CD14-positive monocyte (primary cell): ENCODE data around the gene PTRHD1. TPM values are rescaled to one million over a fixed set of nuclear protein-coding genes. Genes with fewer than 3 reads are reported as not detected.

Experiments used
- DNase-seq, 3 donors: peaks; one replicate each; pipeline ENCODE4 v3.0.0-alpha.2; 2011 to 2022
- H2AFZ ChIP-seq: 2 replicates; pipeline ENCODE4 v1.6.0; 2012; ENCODE audit warnings: mild to moderate bottlenecking, low read depth, low read length, inconsistent platforms; ENCODE audit not compliant: insufficient read depth, poor library complexity, severe bottlenecking
- H3K27ac ChIP-seq, 2 donors: 1 replicate in 1 of 2; 2 replicates in 1 of 2; pipeline ENCODE4 v1.5.1; 2012 to 2013; ENCODE audit warnings: low read length in 2 of 2, control low read depth in 1 of 2, inconsistent platforms in 1 of 2, low read depth in 1 of 2, mild to moderate bottlenecking in 1 of 2
- H3K27me3 ChIP-seq, 2 donors: one replicate each; pipeline versions ENCODE4 v1.6.0 to v1.6.1; 2011 to 2013; ENCODE audit warnings: low read length in 2 of 2; ENCODE audit not compliant: control insufficient read depth in 2 of 2, insufficient read depth in 2 of 2
- H3K36me3 ChIP-seq, 2 donors: replicated peaks in 1 of 2; 1 replicate in 1 of 2; 2 replicates in 1 of 2; pipeline versions ENCODE4 v1.5.1 to v1.6.1; 2012 to 2013; ENCODE audit warnings: low read length in 2 of 2, control low read depth in 1 of 2, inconsistent platforms in 1 of 2, mild to moderate bottlenecking in 1 of 2; ENCODE audit not compliant: insufficient read depth in 2 of 2, control insufficient read depth in 1 of 2
- H3K4me1 ChIP-seq, 2 donors: 1 replicate in 1 of 2; 2 replicates in 1 of 2; pipeline versions ENCODE4 v1.5.1 to v1.6.1; 2012 to 2013; ENCODE audit warnings: low read length in 2 of 2, control low read depth in 1 of 2, inconsistent platforms in 1 of 2, mild to moderate bottlenecking in 1 of 2, moderate library complexity in 1 of 2; ENCODE audit not compliant: insufficient read depth in 2 of 2, control insufficient read depth in 1 of 2
- H3K4me2 ChIP-seq: replicated peaks from 2 replicates; pipeline ENCODE3; 2012; ENCODE audit warnings: low read length, moderate library complexity, mild to moderate bottlenecking; ENCODE audit not compliant: poor library complexity, severe bottlenecking; ENCODE audit errors: extremely low read depth
- H3K4me3 ChIP-seq, 3 experiments: fragments of 200-600 bp in 1 of 3; sonication (generic) in 1 of 3; replicated peaks in 1 of 3; 1 replicate in 2 of 3; 2 replicates in 1 of 3; pipeline ENCODE4 v1.5.1; 2011 to 2013; ENCODE audit warnings: low read length in 3 of 3, mild to moderate bottlenecking in 3 of 3, control low read depth in 2 of 3, low read depth in 2 of 3, inconsistent platforms in 1 of 3, moderate library complexity in 1 of 3
- H3K79me2 ChIP-seq: 2 replicates; pipeline ENCODE4 v1.6.0; 2012; ENCODE audit warnings: mild to moderate bottlenecking, control low read depth, inconsistent platforms, low read length, moderate library complexity; ENCODE audit not compliant: insufficient read depth
- H3K9ac ChIP-seq: 2 replicates; pipeline ENCODE4 v1.6.0; 2017; ENCODE audit warnings: low read length, mild to moderate bottlenecking; ENCODE audit not compliant: insufficient read depth, poor library complexity, severe bottlenecking
- H3K9me3 ChIP-seq, 2 donors: replicated peaks in 1 of 2; 1 replicate in 1 of 2; 2 replicates in 1 of 2; pipeline versions ENCODE4 v1.5.1 to v1.6.1; 2012 to 2013; ENCODE audit warnings: low read length in 2 of 2, control low read depth in 1 of 2; ENCODE audit not compliant: control insufficient read depth in 1 of 2, insufficient read depth in 1 of 2
- H4K20me1 ChIP-seq: 2 replicates; pipeline ENCODE4 v1.6.0; 2012; ENCODE audit warnings: mild to moderate bottlenecking, low read length, control low read depth, moderate library complexity; ENCODE audit not compliant: insufficient read depth
- H3K27ac Mint-ChIP-seq, 7 donors: one replicate each; pipeline ENCODE4 v1.8.0; 2020; ENCODE audit warnings: mild to moderate bottlenecking in 7 of 7, mixed read lengths in 7 of 7, moderate library complexity in 6 of 7, inconsistent platforms in 2 of 7
- H3K27me3 Mint-ChIP-seq, 3 donors: one replicate each; pipeline ENCODE4 v1.8.0; 2021 to 2022; ENCODE audit warnings: low read depth in 3 of 3, mild to moderate bottlenecking in 3 of 3, mixed read lengths in 3 of 3, moderate library complexity in 3 of 3, inconsistent platforms in 1 of 3
- H3K36me3 Mint-ChIP-seq, 2 donors: one replicate each; pipeline ENCODE4 v1.8.0; 2020; ENCODE audit warnings: mixed read lengths in 2 of 2, inconsistent platforms in 1 of 2, mild to moderate bottlenecking in 1 of 2
- H3K4me1 Mint-ChIP-seq: one replicate; pipeline ENCODE4 v1.8.0; 2020; ENCODE audit warnings: mild to moderate bottlenecking, mixed read lengths
- H3K4me3 Mint-ChIP-seq, 2 donors: one replicate each; pipeline ENCODE4 v1.8.0; 2020; ENCODE audit warnings: mild to moderate bottlenecking in 2 of 2, mixed read lengths in 2 of 2, moderate library complexity in 1 of 2
- H3K9me3 Mint-ChIP-seq, 7 donors: one replicate each; pipeline ENCODE4 v1.8.0; 2020 to 2022; ENCODE audit warnings: mixed read lengths in 7 of 7, mild to moderate bottlenecking in 6 of 7, moderate library complexity in 6 of 7, inconsistent platforms in 2 of 7
- CTCF ChIP-seq: fragments of 200-600 bp; IDR thresholded peaks from one replicate; pipeline ENCODE4 v1.8.0; 2022; ENCODE audit warnings: antibody characterized with exemption, mild to moderate bottlenecking
- WGBS: methylation state at CpG from one replicate; pipeline ENCODE4 v1.1.5; 2013; ENCODE audit warnings: missing lambda C conversion rate; ENCODE audit not compliant: insufficient coverage; 5-methylcytosine and 5-hydroxymethylcytosine counted together
- intact Hi-C, 2 donors: fragments of 100-400 bp; cut with micrococcal nuclease; formaldehyde crosslinking; loops; one replicate each; pipeline versions ENCODE4 v1.15.0 to v1.15.1; 2023
- polyA plus RNA-seq, 3 donors: library from polyadenylated mRNA; depleted of rRNA in 1 of 3; unstranded in 2 of 3; stranded (reverse) in 1 of 3; fragments of 300-500 nt in 2 of 3; fragments of >200 nt in 1 of 3; fragmentation: Illumina TruSeq in 2 of 3; gene quantifications; 1 replicate in 2 of 3; 2 replicates in 1 of 3; pipeline ENCODE4 v1.2.3, GENCODE V29; 2012 to 2021

PTRHD1 gene
- polyA plus RNA-seq, 3 donors, result 20.3 to 86.2 (median 78.6) TPM

- Histone ChIP-seq H3K9me3 (no peaks in the 10 kb centered on the region), H3K4me2 (no peak overlapping the region), H3K79me2 (no peaks in the 10 kb centered on the region), H2AFZ (no peak overlapping the region), H4K20me1 (no peaks in the 10 kb centered on the region), H3K27ac (no peak overlapping the region), H3K9ac (no peak overlapping the region), H3K36me3 (peaks cover 0 to 8% of the 10 kb centered on the region in 2 donors), H3K4me3 (no peak overlapping the region), H3K27me3 (no peaks in the 10 kb centered on the region), H3K4me1 (no peaks in the 10 kb centered on the region)
- intact Hi-C loops, result no loop called here
- no peak for DNase-seq
- Mint-ChIP-seq H3K4me3 (no peak overlapping the region), H3K9me3 (no peaks in the 10 kb centered on the region), H3K27me3 (peaks cover 0 to 1% (median 0%) of the 10 kb centered on the region in 3 donors), H3K27ac (no peak overlapping the region), H3K36me3 (peaks cover 20 to 24% of the 10 kb centered on the region in 2 donors), H3K4me1 (peaks cover 2% of the 10 kb centered on the region)
- no peak for TF ChIP-seq CTCF
- WGBS, result 96% methylated on average over 16 of the region's 17 CpGs
Measured at GRCh38 chr2:24828238-24828996, 35.2 kb upstream of the PTRHD1 start.

GRCh38 chr2:24827321-24828237 lies 34.4 kb upstream of the PTRHD1 start:
- Histone ChIP-seq H3K4me3 (no peak overlapping the region), H3K4me1 (no peaks in the 10 kb centered on the region), H3K36me3 (peaks cover 3 to 17% of the 10 kb centered on the region in 2 donors), H3K27me3 (no peaks in the 10 kb centered on the region), H2AFZ (no peak overlapping the region), H3K4me2 (no peak overlapping the region), H3K9ac (no peak overlapping the region), H3K27ac (no peak overlapping the region), H4K20me1 (no peaks in the 10 kb centered on the region), H3K79me2 (no peaks in the 10 kb centered on the region), H3K9me3 (no peaks in the 10 kb centered on the region)
- Mint-ChIP-seq H3K4me3 (no peak overlapping the region), H3K4me1 (peaks cover 2% of the 10 kb centered on the region), H3K27me3 (no peaks in the 10 kb centered on the region), H3K27ac (no peak overlapping the region), H3K36me3 (peaks cover 21 to 31% of the 10 kb centered on the region in 2 donors), H3K9me3 (no peaks in the 10 kb centered on the region)
- intact Hi-C loops, result loop anchor here (2.0 kb wide), 1 partner anchor 417 kb away; no protein-coding TSS in a partner anchor
- WGBS, result 61% methylated on average over 26 of the region's 30 CpGs
- DNase-seq, result peak; percentile 57 to 69 (median 67)
- peak; percentile 86 for TF ChIP-seq CTCF
